GM19238 (cell line): ENCODE data around the gene FOXN1.
"Not testable (repeated sequence)": the region's sequence is repeated elsewhere in the genome, so short reads cannot be mapped to it uniquely, and the experiment has no call there.

ENCODE experiments used
- DNase-seq: peaks from one replicate; pipeline ENCODE4 v3.0.0; 2011; ENCODE audit warnings: low spot score; ENCODE audit not compliant: insufficient read length

FOXN1 gene

DNA sequence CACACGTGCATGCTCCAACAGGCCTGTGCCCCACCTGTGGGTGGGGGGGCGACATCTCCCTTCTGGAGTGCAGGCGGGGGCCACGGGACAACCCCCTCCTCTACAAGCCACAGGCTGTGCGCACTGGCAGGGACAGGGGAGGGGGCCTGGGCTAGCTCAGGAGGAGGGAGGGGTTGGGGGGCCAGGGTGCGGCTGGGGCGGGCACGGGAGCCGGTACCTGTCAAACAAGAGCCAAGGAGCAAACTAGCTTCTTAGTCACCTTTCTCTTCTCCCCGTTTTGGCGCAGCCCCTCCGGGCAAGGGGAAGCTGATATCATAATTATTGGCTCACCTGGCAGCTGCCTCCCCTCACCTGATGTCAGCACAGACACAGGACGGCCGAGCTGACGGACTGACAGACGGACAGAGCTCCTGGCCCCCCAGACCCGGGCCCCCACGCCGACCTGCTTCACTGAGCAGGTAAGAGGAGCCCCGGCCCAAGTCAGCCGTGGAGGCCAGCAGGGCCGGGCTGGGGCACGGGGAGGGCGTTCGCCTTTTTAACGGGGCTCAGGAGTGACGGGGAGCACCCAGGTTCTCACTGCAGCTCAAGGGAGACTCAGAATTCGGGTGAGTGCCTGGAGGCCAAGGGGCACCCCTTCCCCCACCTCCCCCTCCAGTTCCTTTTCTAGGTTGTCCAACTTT is at the start of gene FOXN1:
TSS of gene FOXN1 (plus strand) at position 363 of the 680 bp plus-strand sequence. CDS start 17,622 bp downstream, outside the sequence.
- no peak for DNase-seq

- DNase-seq = no peak
Observed at GRCh38 chr17:28457890-28458289, 48.3 kb upstream of the FOXN1 start.

DNA sequence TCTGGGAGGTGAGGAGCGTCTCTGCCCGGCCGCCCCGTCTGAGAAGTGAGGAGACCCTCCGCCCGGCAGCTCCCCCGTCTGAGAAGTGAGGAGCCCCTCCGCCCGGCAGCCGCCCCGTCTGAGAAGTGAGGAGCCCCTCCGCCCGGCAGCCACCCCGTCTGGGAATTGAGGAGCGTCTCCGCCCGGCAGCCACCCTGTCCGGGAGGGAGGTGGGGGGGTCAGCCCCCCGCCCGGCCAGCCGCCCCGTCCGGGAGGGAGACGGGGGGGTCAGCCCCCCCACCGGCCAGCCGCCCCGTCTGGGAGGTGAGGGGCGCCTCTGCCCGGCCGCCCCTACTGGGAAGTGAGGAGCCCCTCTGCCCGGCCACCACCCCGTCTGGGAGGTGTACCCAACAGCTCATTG is 47.3 kb upstream of the FOXN1 start:
- DNase-seq = not testable (repeated sequence)

- DNase-seq = no peak
Observed at GRCh38 chr17:28460901-28461300, 45.2 kb upstream of the FOXN1 start.

DNA sequence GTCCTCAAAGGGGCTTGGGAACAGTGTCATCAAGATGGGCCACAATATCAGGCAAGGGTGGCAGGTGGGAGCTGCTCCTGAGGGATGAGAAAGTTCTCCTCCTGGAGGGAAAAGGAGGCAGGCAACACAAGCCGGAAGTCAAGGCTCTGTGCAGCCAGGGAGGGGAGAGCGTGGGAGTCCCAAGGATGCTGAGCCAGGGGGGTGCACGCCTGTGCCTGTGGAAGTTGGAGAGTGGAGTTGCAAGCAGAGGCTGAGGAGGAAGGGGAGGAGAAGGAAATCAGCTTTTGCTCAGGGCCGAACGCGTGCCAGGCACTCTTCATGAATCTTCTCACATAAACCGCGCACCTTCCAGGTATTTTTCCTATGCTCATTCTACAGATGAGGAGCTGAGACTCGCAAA is 40.1 kb upstream of the FOXN1 start:
- DNase-seq = no peak

DNA sequence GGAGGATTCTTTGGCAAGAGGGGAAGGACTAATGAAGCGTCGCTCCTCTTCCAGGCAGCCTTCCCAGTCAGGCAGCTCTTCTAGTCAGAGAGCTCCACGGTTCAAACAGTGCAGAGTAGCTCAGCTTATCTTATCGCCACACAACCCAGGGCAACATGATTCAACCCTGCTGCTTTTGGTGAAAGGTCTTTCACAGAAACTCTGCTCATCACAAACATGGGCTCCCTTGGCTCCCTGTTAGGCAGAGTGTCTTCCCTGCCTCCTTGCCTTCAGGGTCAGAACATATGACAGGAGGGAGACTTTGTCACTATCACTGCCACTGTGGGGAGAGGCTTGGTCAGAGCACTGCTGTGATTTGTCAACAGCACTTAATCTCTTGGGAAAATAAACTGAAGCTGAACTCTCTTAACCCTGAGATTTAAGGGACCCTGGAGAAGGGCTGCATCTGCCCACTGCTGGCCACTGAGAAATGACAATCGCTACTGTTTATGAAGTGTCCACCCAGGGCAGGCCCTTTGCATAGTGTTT is 39.6 kb upstream of the FOXN1 start:
- DNase-seq = no peak

DNA sequence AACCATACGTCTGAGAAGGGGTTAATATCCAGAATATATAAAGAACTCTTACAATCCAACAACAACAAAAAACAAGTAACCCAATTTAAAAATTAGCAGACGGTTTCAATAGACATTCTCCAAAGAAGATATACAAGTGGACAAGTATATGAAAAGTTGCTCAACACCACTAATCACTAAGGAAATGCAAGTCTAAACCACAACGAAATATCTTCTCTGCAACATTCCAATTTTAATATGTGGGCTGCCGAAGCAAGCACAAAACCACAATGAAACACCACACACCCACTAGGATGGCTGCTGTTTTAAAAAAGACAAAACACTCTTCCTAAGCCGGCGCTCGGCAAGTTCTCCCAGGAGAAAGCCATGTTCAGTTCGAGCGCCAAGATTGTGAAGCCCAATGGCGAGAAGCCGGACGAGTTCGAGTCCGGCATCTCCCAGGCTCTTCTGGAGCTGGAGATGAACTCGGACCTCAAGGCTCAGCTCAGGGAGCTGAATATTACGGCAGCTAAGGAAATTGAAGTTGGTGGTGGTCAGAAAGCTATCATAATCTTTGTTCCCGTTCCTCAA is 38.6 kb upstream of the FOXN1 start:
- no peak for DNase-seq

- DNase-seq = not testable (repeated sequence)
Observed at GRCh38 chr17:28468033-28468735, 38.0 kb upstream of the FOXN1 start.

DNA sequence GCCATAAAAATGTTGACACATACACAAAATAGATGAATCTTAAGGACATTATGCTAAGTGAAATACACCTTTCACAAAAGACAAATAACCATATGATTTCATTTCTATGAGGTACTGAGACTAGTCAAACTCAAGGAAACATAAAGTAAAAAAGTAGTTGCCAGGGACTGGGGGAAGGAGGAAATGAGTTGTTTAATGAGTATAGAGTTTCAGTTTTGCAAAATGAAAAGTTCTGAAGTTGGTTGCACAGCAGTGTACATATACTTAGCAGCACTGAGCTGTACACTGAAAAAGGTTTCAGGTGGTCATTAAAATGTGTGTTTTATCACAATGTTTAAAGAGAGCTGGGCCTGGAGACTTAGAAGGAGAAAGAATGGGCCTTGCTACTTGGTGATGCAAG is 37.4 kb upstream of the FOXN1 start:
- DNase-seq = peak; percentile 47

DNA sequence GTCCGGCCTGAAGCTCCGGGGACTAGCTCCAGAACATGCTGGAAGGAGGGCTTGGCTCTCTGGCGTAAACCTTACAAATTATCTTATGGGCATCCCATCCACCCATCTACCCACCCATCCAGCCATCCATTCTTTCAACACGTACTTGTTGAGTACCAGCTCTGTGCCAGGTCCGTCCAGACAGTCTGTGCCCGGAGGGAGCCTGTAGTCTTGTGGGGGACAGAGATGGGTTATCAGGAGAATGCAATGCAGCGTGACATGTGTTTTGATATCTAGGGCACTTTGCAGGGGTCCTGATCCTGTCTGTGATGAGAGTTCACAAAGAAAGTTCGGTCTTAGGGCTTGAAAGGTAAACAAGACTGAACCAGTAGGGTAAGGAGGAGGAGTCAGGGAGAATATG is 36.8 kb upstream of the FOXN1 start:
- DNase-seq = no peak

GRCh38 chr17:28470266-28470913 is 35.8 kb upstream of the FOXN1 start:
- DNase-seq = no peak

GRCh38 chr17:28470914-28471366 is 35.2 kb upstream of the FOXN1 start:
- no peak for DNase-seq

DNA sequence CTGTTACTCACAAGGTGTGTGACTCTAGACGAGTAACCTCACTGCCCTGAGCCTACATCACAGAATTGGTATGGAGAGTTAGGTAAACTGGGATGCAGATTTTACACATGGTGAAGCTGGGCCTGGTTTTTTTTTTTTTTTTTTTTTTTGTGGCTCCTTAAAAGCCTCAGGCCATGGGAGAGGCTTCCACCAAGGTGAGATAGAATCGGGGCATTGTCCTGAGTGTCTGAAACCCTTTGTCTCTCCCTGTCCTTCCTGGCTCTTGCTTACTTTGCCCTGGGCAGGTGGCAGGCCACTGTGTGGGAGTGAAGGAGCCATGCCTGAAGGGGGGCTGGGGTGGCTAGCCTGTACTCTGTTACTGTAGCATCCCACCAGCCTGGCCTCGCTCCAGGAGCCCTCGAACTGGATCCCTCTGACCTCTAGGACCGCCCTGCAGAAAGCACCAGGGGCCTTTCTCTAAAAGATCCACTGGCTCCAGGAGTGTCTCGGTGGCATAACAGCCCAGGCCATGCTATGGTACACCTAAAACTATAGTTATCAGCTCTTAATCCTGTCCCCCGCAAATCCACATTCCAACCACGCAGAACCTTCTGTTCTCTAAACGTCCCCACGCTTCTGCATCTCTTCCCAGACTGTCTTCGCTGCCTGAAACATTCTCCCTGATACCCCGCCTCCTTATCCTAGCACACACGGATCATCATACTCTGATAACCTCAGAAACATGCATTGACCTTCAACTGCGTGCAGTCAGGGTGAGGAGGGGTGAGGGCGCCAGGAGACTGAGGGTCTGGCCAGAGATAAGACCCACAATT is 34.4 kb upstream of the FOXN1 start:
- DNase-seq = no peak

GRCh38 chr17:28472871-28473497 is 33.2 kb upstream of the FOXN1 start:
- DNase-seq = no peak

DNA sequence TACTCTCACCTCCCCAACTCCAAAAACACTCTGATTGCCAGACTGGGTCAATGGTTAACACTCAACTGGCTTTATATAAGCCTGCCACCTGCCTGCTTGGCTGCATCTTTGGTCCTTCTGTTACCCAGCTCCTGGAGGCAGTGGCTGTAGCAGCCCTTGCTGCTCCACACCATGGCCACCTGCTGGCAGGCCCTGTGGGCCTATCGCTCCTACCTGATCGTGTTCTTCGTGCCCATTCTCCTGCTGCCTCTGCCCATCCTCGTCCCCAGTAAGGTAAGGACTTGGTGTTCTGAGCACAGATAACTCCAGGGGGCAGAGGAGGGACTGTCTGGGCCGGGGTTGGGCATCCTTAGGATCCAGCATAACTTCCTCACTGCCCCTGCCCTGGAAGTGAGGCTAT is 32.6 kb upstream of the FOXN1 start, which contains the start of gene SLC13A2:
TSS of gene SLC13A2 (plus strand) at position 103 of the 400 bp plus-strand sequence. CDS start at position 172, 69 bp downstream.
- no peak for DNase-seq

DNA sequence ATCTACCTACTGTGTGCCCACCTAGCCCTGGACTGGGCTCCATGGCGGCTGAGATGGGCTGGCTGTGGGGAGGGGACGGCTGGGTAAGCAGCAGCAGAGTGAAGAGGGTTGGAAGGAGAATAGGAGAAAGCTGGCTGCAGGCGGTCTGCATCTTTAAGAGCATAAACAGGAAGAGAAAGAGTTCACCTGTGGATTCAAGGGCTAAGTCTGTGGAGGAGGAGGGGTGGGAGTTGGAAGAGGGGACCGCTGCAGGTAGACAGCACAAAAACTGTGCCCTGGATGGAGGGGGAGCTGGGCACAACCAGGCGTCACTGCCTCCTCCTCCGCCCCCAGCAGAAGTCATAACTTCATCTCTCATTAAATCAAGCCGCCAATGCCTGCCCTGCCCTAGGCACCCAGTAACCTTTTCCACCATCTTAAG is 32.0 kb upstream of the FOXN1 start:
- DNase-seq = no peak

- no peak for DNase-seq
Observed at GRCh38 chr17:28475151-28475900, 30.8 kb upstream of the FOXN1 start.

- DNase-seq = no peak
Observed at GRCh38 chr17:28476076-28476865, 29.9 kb upstream of the FOXN1 start.

- DNase-seq = no peak
Observed at GRCh38 chr17:28477928-28478327, 28.2 kb upstream of the FOXN1 start.
